ENCODE measurements around the gene TTC19.

TTC19 gene

DNA sequence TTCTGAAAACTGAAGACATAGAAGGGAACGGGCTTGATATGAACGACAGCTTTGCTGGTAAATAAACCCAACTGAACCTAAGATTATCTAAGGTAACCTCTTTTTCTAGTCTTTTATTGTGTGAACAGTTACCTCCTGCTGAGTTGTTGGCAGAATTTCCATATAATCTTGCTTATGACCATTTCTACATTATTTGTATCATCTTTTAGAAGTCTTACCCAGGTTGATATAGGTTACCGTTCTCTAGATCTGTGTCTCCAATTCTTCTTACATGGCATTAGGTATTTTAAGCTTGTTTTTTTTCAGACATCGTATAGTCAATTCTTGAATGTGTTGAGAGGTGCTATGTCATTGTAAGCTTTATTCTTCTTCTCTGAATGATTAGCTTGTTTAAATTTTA is 24.3 kb downstream of the TTC19 start:
- TF ChIP-seq CTCF (IDR thresholded peaks at IDR 0.05; ENCODE audit: low read depth, low read length): no peak
- TF ChIP-seq EZH2phosphoT487 (IDR thresholded peaks at IDR 0.05; ENCODE audit: low read depth): no peak
- H3K9ac ChIP-seq (ENCODE audit: low read length): no peak overlapping the region
- H4K20me1 ChIP-seq (ENCODE audit: insufficient read depth, low read length): no peaks in the 10 kb centered on the region; the same call in none of the 2 replicates
- H3K4me1 ChIP-seq (ENCODE audit: low read length): peaks cover 12% of the 10 kb centered on the region
- H3K27me3 ChIP-seq (ENCODE audit: low read depth, low read length): no peaks in the 10 kb centered on the region
- peaks cover 4% of the 10 kb centered on the region; the same call in 1 of the 2 replicates for H3K79me2 ChIP-seq (ENCODE audit: low read length)
- H2AFZ ChIP-seq (ENCODE audit: low read depth, low read length): no peak overlapping the region
- H3K4me3 ChIP-seq (ENCODE audit: low read length): no peak overlapping the region
- H3K27ac ChIP-seq (ENCODE audit: low read length): no peak overlapping the region
- H3K36me3 ChIP-seq (replicated peaks; ENCODE audit: low read depth, low read length): peaks cover 45% of the 10 kb centered on the region
- no peak overlapping the region for H3K4me2 ChIP-seq (ENCODE audit: low read length)
- H3K9me3 ChIP-seq (ENCODE audit: insufficient read depth, low read length): no peaks in the 10 kb centered on the region

DNA sequence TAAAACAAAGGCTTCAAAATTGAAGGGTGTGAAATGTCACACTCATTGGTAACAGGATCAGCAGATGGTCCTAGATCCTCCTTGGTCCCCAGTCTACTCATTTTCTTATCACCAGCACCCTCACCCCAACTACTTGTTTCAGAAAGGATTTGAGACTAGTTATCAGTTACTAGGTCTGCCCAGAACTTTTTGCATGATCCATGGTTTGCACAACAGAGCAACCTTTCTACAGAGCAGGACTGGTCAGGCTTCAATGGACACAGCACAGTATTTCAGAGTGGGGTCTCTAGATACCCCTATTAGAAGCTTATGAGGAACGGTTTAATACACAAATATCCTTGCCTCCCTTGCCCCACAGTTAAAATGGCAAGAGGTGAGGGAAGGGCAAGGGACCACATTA is 25.6 kb downstream of the TTC19 start:
- H3K27me3 ChIP-seq (ENCODE audit: low read depth, low read length): no peaks in the 10 kb centered on the region
- H3K4me2 ChIP-seq (ENCODE audit: low read length): no peak overlapping the region
- no peaks in the 10 kb centered on the region for H3K9me3 ChIP-seq (ENCODE audit: insufficient read depth, low read length)
- no peak overlapping the region for H3K27ac ChIP-seq (ENCODE audit: low read length)
- H3K79me2 ChIP-seq (ENCODE audit: low read length): peaks cover 4% of the 10 kb centered on the region; the same call in 1 of the 2 replicates
- peaks cover 12% of the 10 kb centered on the region for H3K4me1 ChIP-seq (ENCODE audit: low read length)
- no peak overlapping the region for H3K9ac ChIP-seq (ENCODE audit: low read length)
- no peak for TF ChIP-seq CTCF (IDR thresholded peaks at IDR 0.05; ENCODE audit: low read depth, low read length)
- no peak overlapping the region for H3K4me3 ChIP-seq (ENCODE audit: low read length)
- no peak overlapping the region for H2AFZ ChIP-seq (ENCODE audit: low read depth, low read length)
- H4K20me1 ChIP-seq (ENCODE audit: insufficient read depth, low read length): no peaks in the 10 kb centered on the region; the same call in none of the 2 replicates
- H3K36me3 ChIP-seq (replicated peaks; ENCODE audit: low read depth, low read length): peaks cover 50% of the 10 kb centered on the region

DNA sequence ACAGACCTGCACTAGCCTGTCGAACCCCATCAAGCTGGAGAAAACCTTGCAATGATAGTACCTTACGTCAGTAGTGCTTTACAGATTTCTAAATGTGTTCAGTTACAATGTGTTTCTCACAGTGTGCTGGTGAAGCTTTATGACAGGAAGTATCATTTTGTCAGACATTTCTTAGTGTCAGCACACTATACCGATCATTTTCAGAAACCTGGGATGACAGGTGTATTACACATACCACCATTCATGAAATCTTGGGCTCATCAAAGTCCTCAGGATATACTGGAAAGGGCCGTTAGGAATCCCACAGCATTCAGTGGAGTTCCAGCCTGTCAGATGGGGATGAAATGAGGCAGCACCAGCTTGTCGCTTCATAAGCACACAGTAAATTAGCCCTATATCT is 27.3 kb downstream of the TTC19 start:
- TF ChIP-seq EZH2phosphoT487 (IDR thresholded peaks at IDR 0.05; ENCODE audit: low read depth): no peak
- no peak for TF ChIP-seq CTCF (IDR thresholded peaks at IDR 0.05; ENCODE audit: low read depth, low read length)
- H3K4me2 ChIP-seq (ENCODE audit: low read length): no peak overlapping the region
- peaks cover 4% of the 10 kb centered on the region; the same call in 1 of the 2 replicates for H3K79me2 ChIP-seq (ENCODE audit: low read length)

DNA sequence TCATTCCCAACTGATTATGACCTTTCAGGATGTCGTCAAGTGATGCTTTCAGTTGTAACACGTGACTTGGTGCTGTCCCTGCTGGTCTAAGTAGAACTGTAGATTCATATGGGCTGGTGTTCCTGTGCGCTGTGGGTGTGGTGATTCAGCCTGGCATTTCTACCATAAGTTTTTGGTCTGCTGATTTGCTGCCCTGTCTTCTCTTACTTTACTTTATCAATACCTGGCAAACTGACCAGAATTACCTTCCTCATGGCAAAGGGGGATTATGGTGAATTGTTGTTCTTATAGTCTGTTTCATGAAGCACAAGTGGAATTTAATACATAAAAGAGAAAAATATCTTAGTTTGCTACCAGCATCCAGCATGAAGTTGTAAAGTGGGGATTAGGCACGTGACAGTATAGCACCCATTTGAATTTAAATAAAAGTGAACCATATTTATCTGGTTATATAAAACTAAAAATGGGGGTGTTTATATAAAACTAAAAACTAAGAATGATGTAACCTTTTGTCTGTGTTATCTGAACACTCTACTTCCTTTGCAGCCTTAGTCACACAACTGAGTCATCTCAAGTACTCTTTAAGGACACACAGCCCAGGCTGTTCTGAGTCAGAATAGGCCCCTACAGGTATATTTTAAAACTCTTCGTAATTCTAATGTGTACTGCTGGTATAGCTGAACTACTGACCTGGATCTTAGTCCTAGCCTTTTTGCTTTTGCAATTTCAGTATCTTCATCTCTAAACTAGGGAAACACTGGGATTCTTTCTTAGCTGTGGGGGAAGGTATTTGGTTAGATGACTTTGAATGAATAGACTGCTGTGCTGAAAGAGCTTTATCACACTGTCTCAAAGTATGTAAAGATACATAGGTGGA is 28.3 kb downstream of the TTC19 start:
- Histone ChIP-seq H3K4me1 (ENCODE audit: low read length) (peaks cover 12% of the 10 kb centered on the region), H3K27me3 (ENCODE audit: low read depth, low read length) (no peaks in the 10 kb centered on the region), H3K79me2 (ENCODE audit: low read length) (no peaks in the 10 kb centered on the region), H2AFZ (ENCODE audit: low read depth, low read length) (no peak overlapping the region), H3K9me3 (ENCODE audit: insufficient read depth, low read length) (no peaks in the 10 kb centered on the region), H3K4me3 (ENCODE audit: low read length) (no peak overlapping the region), H3K4me2 (ENCODE audit: low read length) (0 out of 2 replicates have a peak overlapping the region, but pooled peaks have one; percentile 27), H3K36me3 (replicated peaks; ENCODE audit: low read depth, low read length) (peaks cover 60% of the 10 kb centered on the region), H3K27ac (ENCODE audit: low read length) (peak overlapping the region; percentile 66), H3K9ac (ENCODE audit: low read length) (no peak overlapping the region), H4K20me1 (ENCODE audit: insufficient read depth, low read length) (no peaks in the 10 kb centered on the region; the same call in none of the 2 replicates)
- TF ChIP-seq CTCF (IDR thresholded peaks at IDR 0.05; ENCODE audit: low read depth, low read length): no peak
- TF ChIP-seq EZH2phosphoT487 (IDR thresholded peaks at IDR 0.05; ENCODE audit: low read depth): no peak

More for the DNA sequence above, 27.3 kb downstream of the TTC19 start:
- peaks cover 57% of the 10 kb centered on the region for H3K36me3 ChIP-seq (replicated peaks; ENCODE audit: low read depth, low read length)
- peaks cover 12% of the 10 kb centered on the region for H3K4me1 ChIP-seq (ENCODE audit: low read length)
- no peaks in the 10 kb centered on the region for H3K9me3 ChIP-seq (ENCODE audit: insufficient read depth, low read length)
- no peak overlapping the region for H2AFZ ChIP-seq (ENCODE audit: low read depth, low read length)
- no peaks in the 10 kb centered on the region; the same call in none of the 2 replicates for H4K20me1 ChIP-seq (ENCODE audit: insufficient read depth, low read length)
- H3K9ac ChIP-seq (ENCODE audit: low read length): no peak overlapping the region
- no peak overlapping the region for H3K27ac ChIP-seq (ENCODE audit: low read length)
- H3K27me3 ChIP-seq (ENCODE audit: low read depth, low read length): no peaks in the 10 kb centered on the region
- H3K4me3 ChIP-seq (ENCODE audit: low read length): no peak overlapping the region

Data from OCI-LY3 (cell line).